Smooth muscle cell (in vitro differentiated cells): ENCODE measurements around the gene TMEM132C. TPM values are rescaled to one million over a fixed set of nuclear protein-coding genes. Genes with fewer than 3 reads are reported as not detected.

Experiments used
- DNase-seq: peaks from one replicate; lab custom pipeline; 2025; ENCODE audit not compliant: unreplicated experiment; lab: John Stamatoyannopoulos, UW
- H2AFZ ChIP-seq: fragments of 200-600 bp; sonication (generic); 2 replicates; pipeline ENCODE4 v1.6.0; 2016; ENCODE audit warnings: antibody characterized with exemption, low read depth, mild to moderate bottlenecking
- H3F3A ChIP-seq: fragments of 200-600 bp; sonication (generic); 2 replicates; pipeline ENCODE4 v1.6.0; 2017; ENCODE audit warnings: antibody characterized with exemption, low read depth
- H3K27ac ChIP-seq: fragments of 200-600 bp; sonication (generic); 2 replicates; pipeline ENCODE4 v1.5.1; 2016; ENCODE audit warnings: low read depth, mild to moderate bottlenecking
- H3K27me3 ChIP-seq: fragments of 200-600 bp; sonication (generic); 2 replicates; pipeline ENCODE4 v1.6.1; 2016; ENCODE audit warnings: low read depth, mild to moderate bottlenecking
- H3K36me3 ChIP-seq: fragments of 200-600 bp; sonication (generic); 2 replicates; pipeline ENCODE4 v1.5.1; 2016; ENCODE audit warnings: low read depth
- H3K4me1 ChIP-seq: fragments of 200-600 bp; sonication (generic); 2 replicates; pipeline ENCODE4 v1.5.1; 2016; ENCODE audit warnings: low read depth
- H3K4me2 ChIP-seq: fragments of 200-600 bp; sonication (generic); 2 replicates; pipeline ENCODE4 v1.6.0; 2016; ENCODE audit warnings: mild to moderate bottlenecking
- H3K4me3 ChIP-seq: fragments of 200-600 bp; sonication (generic); 2 replicates; pipeline ENCODE4 v1.5.1; 2016; ENCODE audit warnings: mild to moderate bottlenecking
- H3K79me2 ChIP-seq: fragments of 200-600 bp; sonication (generic); 2 replicates; pipeline ENCODE4 v1.6.0; 2016; ENCODE audit warnings: low read depth, mild to moderate bottlenecking
- H3K9ac ChIP-seq: fragments of 200-600 bp; sonication (generic); 2 replicates; pipeline ENCODE4 v1.6.0; 2016; ENCODE audit warnings: low read depth
- H3K9me3 ChIP-seq: fragments of 200-600 bp; sonication (generic); replicated peaks from 2 replicates; pipeline ENCODE4 v1.5.1; 2016; ENCODE audit warnings: low read depth
- H4K20me1 ChIP-seq: fragments of 200-600 bp; sonication (generic); 2 replicates; pipeline ENCODE4 v1.6.0; 2016; ENCODE audit warnings: low read depth
- CTCF ChIP-seq: fragments of 200-600 bp; sonication (generic); IDR thresholded peaks from 2 replicates; pipeline ENCODE4 v1.5.1; 2017; ENCODE audit warnings: borderline replicate concordance, mild to moderate bottlenecking, antibody characterized with exemption; ENCODE audit not compliant: insufficient read depth, poor library complexity, severe bottlenecking
- WGBS: methylation state at CpG from one replicate; pipeline ENCODE4 v1.1.7; 2016; ENCODE audit warnings: low lambda C conversion rate; 5-methylcytosine and 5-hydroxymethylcytosine counted together
- polyA plus RNA-seq: library from polyadenylated mRNA; unstranded; fragments of >200 nt; fragmentation: Nextera tagmentation; extraction: Ambion mirVana; gene quantifications from 2 replicates; pipeline ENCODE4 v1.2.1, GENCODE V29; 2016
- total RNA-seq: library from RNA; depleted of rRNA; stranded (reverse); fragments of >200 nt; gene quantifications from 2 replicates; pipeline ENCODE4 v1.2.3, GENCODE V29; 2014

TMEM132C gene
- total and polyA plus RNA-seq, 2 experiments from 2014 or later, result 0.49 to 0.77 TPM

- no peak overlapping the region for H3K4me3 ChIP-seq
- no peaks in the 10 kb centered on the region for H3K27me3 ChIP-seq
- H3K27ac ChIP-seq, result no peak overlapping the region
- H4K20me1 ChIP-seq, result no peaks in the 10 kb centered on the region
- no peak overlapping the region for H3K9ac ChIP-seq
- H3K36me3 ChIP-seq, result no peaks in the 10 kb centered on the region
- H2AFZ ChIP-seq, result no peak overlapping the region
- peaks cover 15% of the 10 kb centered on the region for H3K4me1 ChIP-seq
- H3K79me2 ChIP-seq, result no peaks in the 10 kb centered on the region
- no peaks in the 10 kb centered on the region for H3K9me3 ChIP-seq
- H3F3A ChIP-seq, result no peaks in the 10 kb centered on the region
- no peak for TF ChIP-seq CTCF
- H3K4me2 ChIP-seq, result no peak overlapping the region
- DNase-seq, result no peak
Observed at GRCh38 chr12:128639089-128639488, 372.1 kb downstream of the TMEM132C start.

DNA sequence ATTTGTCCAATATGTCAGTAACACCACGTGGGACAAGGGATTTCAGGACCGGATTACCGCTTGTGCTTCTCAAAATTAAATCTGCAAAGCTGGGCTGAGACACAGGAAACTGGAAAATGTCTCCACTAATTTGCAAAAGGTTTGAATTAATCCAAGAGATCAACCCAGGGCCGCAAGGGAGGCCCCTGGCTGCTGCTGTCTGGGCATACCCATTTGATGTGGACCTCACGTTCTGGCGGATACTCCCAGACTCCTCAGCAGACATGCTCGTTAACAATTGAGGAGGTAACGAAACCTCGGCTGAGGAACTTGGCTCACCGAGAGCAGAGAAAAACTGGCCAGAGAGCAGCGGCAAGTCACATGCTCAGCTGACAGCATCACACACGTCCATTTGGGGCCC is 376.2 kb downstream of the TMEM132C start:
- no peaks in the 10 kb centered on the region for H3K36me3 ChIP-seq
- H3K9me3 ChIP-seq, result no peaks in the 10 kb centered on the region
- DNase-seq, result no peak
- TF ChIP-seq CTCF, result no peak
- no peaks in the 10 kb centered on the region for H4K20me1 ChIP-seq
- peak overlapping the region; percentile 20 for H3K4me2 ChIP-seq
- peaks cover 15% of the 10 kb centered on the region for H3K4me1 ChIP-seq
- no peak overlapping the region for H3K9ac ChIP-seq
- no peak overlapping the region for H3K27ac ChIP-seq
- H2AFZ ChIP-seq, result no peak overlapping the region
- H3K27me3 ChIP-seq, result no peaks in the 10 kb centered on the region
- H3F3A ChIP-seq, result no peaks in the 10 kb centered on the region
- H3K79me2 ChIP-seq, result no peaks in the 10 kb centered on the region
- WGBS, result 54% methylated on average over 12 of the region's 12 CpGs
- H3K4me3 ChIP-seq, result no peak overlapping the region

- no peak for DNase-seq
- H3K79me2 ChIP-seq, result no peaks in the 10 kb centered on the region
- no peak overlapping the region for H3K4me2 ChIP-seq
- no peaks in the 10 kb centered on the region for H3K9me3 ChIP-seq
- H3F3A ChIP-seq, result no peaks in the 10 kb centered on the region
- no peak overlapping the region for H2AFZ ChIP-seq
- H3K27ac ChIP-seq, result no peak overlapping the region
- H3K4me3 ChIP-seq, result no peak overlapping the region
- peaks cover 13% of the 10 kb centered on the region for H3K4me1 ChIP-seq
- H4K20me1 ChIP-seq, result no peaks in the 10 kb centered on the region
- WGBS, result 50% methylated on average over 15 of the region's 15 CpGs
- no peaks in the 10 kb centered on the region for H3K36me3 ChIP-seq
- peak; percentile 68 for TF ChIP-seq CTCF
- H3K27me3 ChIP-seq, result no peaks in the 10 kb centered on the region
- H3K9ac ChIP-seq, result no peak overlapping the region
Observed at GRCh38 chr12:128644664-128645296, 377.8 kb downstream of the TMEM132C start.

GRCh38 chr12:128649902-128650301 is 382.9 kb downstream of the TMEM132C start:
- Histone ChIP-seq H3K79me2 (no peaks in the 10 kb centered on the region), H3K9me3 (no peaks in the 10 kb centered on the region)

More at GRCh38 chr12:128649902-128650301, 382.9 kb downstream of the TMEM132C start:
- Histone ChIP-seq H3K36me3 (no peaks in the 10 kb centered on the region), H3F3A (no peaks in the 10 kb centered on the region), H3K4me2 (no peak overlapping the region), H3K27me3 (no peaks in the 10 kb centered on the region), H4K20me1 (no peaks in the 10 kb centered on the region), H3K27ac (no peak overlapping the region), H3K9ac (no peak overlapping the region), H3K4me1 (no peaks in the 10 kb centered on the region), H3K4me3 (no peak overlapping the region), H2AFZ (no peak overlapping the region)
- no peak for TF ChIP-seq CTCF
- 29% methylated on average over 1 of the region's 1 CpG for WGBS
- no peak for DNase-seq
